Measurements from ENCODE around the gene RILPL1. TPM values are rescaled to one million over a fixed set of nuclear protein-coding genes. Genes with fewer than 3 reads are reported as not detected.

RILPL1 gene
- total RNA-seq, 1 experiment from 2014 or later, result 18.8 TPM

GRCh38 chr12:123532808-123533649 is 490 bp downstream of the RILPL1 start:
- peak overlapping the region; percentile 90 for H3K4me2 ChIP-seq (ENCODE audit: low read length)
- intact Hi-C loops (cut with micrococcal nuclease), result no loop called here
- H3K9ac ChIP-seq (ENCODE audit: low read length), result peak overlapping the region; percentile 75
- ChIA-PET CTCF (no interaction called here), POLR2A (ENCODE audit: unreplicated experiment) (no interaction called here)
- H3F3A ChIP-seq (ENCODE audit: low read length, unreplicated experiment), result no peaks in the 10 kb centered on the region
- peaks cover 12% of the 10 kb centered on the region; the same call in 1 of the 2 replicates for H3K4me1 ChIP-seq (ENCODE audit: insufficient read depth, low read length)
- H3K27me3 ChIP-seq (ENCODE audit: low read length), result no peaks in the 10 kb centered on the region
- no peak overlapping the region for H3K27ac ChIP-seq (ENCODE audit: low read length)
- no peaks in the 10 kb centered on the region for H3K9me3 ChIP-seq (ENCODE audit: low read length)
- no peaks in the 10 kb centered on the region for H3K9me2 ChIP-seq (replicated peaks; ENCODE audit: low read length)
- peak overlapping the region; percentile 93 for H2AFZ ChIP-seq (ENCODE audit: low read length)
- ATAC-seq, result peak; percentile 49
- BruUV-seq (replicated peaks), result no TSS peak
- no peak for TF ChIP-seq EZH2 (IDR thresholded peaks at IDR 0.05; ENCODE audit: low read length, unreplicated experiment)
- no peak for TF ChIP-seq EZH2phosphoT487 (IDR thresholded peaks at IDR 0.05; ENCODE audit: borderline replicate concordance, low read length)
- no peak for TF ChIP-seq CTCF (conservative IDR thresholded peaks at IDR 0.05; ENCODE audit: low read depth, low read length)
- no peaks in the 10 kb centered on the region for H3K36me3 ChIP-seq (ENCODE audit: low read depth, low read length)
- peak overlapping the region; percentile 97 for H3K4me3 ChIP-seq (ENCODE audit: low read length)
- H3K79me2 ChIP-seq (ENCODE audit: low read length), result peaks cover 19% of the 10 kb centered on the region
- H4K20me1 ChIP-seq (ENCODE audit: low read length), result no peaks in the 10 kb centered on the region
- peak; percentile 17 for DNase-seq

GRCh38 chr12:123532019-123532418 is 1.5 kb downstream of the RILPL1 start:
- no peaks in the 10 kb centered on the region for H3K27me3 ChIP-seq (ENCODE audit: low read length)
- TSS peak; percentile 43 for BruUV-seq (replicated peaks)

More at GRCh38 chr12:123532019-123532418, 1.5 kb downstream of the RILPL1 start:
- TF ChIP-seq EZH2phosphoT487 (IDR thresholded peaks at IDR 0.05; ENCODE audit: borderline replicate concordance, low read length), result no peak
- TF ChIP-seq CTCF (conservative IDR thresholded peaks at IDR 0.05; ENCODE audit: low read depth, low read length), result no peak
- no peak for TF ChIP-seq EZH2 (IDR thresholded peaks at IDR 0.05; ENCODE audit: low read length, unreplicated experiment)
- H3K9ac ChIP-seq (ENCODE audit: low read length), result 0 out of 2 replicates have a peak overlapping the region, but pooled peaks have one; percentile 75
- DNase-seq (no peak), ATAC-seq (no peak)
- no peak overlapping the region for H2AFZ ChIP-seq (ENCODE audit: low read length)
- H3K27ac ChIP-seq (ENCODE audit: low read length), result no peak overlapping the region
- ChIA-PET CTCF (no interaction called here), POLR2A (ENCODE audit: unreplicated experiment) (no interaction called here)
- intact Hi-C loops (cut with micrococcal nuclease), result no loop called here
- H3K4me2 ChIP-seq (ENCODE audit: low read length), result peak overlapping the region; percentile 90
- H3K9me2 ChIP-seq (replicated peaks; ENCODE audit: low read length), result no peaks in the 10 kb centered on the region
- peak overlapping the region; percentile 97 for H3K4me3 ChIP-seq (ENCODE audit: low read length)
- no peaks in the 10 kb centered on the region for H3K9me3 ChIP-seq (ENCODE audit: low read length)
- H4K20me1 ChIP-seq (ENCODE audit: low read length), result no peaks in the 10 kb centered on the region
- peaks cover 19% of the 10 kb centered on the region for H3K79me2 ChIP-seq (ENCODE audit: low read length)
- no peaks in the 10 kb centered on the region for H3F3A ChIP-seq (ENCODE audit: low read length, unreplicated experiment)
- H3K36me3 ChIP-seq (ENCODE audit: low read depth, low read length), result no peaks in the 10 kb centered on the region
- peaks cover 12% of the 10 kb centered on the region; the same call in 1 of the 2 replicates for H3K4me1 ChIP-seq (ENCODE audit: insufficient read depth, low read length)

All from PC-3 (cell line).